ENCODE measurements around the gene SLC11A1.

DNA sequence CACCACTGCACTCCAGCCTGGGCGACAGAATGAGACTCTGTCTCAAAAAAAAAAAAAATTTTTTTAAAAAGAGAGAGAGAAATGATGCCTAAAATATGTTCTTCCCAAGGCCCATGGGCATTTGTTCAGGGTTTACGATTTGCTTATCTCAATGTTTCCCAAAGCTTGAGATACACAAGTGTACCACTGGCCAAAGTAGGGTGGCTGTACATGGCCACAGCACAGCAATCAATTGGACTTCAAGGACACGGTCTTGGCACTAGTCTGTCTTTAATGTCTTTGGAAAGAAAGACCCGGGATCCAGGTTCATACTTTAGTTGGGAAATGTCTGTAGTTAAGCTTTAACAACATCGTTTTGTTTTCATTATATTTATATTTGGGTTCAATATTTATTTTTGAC lies 34.9 kb upstream of the SLC11A1 start:
- TF ChIP-seq, protein P1, sequence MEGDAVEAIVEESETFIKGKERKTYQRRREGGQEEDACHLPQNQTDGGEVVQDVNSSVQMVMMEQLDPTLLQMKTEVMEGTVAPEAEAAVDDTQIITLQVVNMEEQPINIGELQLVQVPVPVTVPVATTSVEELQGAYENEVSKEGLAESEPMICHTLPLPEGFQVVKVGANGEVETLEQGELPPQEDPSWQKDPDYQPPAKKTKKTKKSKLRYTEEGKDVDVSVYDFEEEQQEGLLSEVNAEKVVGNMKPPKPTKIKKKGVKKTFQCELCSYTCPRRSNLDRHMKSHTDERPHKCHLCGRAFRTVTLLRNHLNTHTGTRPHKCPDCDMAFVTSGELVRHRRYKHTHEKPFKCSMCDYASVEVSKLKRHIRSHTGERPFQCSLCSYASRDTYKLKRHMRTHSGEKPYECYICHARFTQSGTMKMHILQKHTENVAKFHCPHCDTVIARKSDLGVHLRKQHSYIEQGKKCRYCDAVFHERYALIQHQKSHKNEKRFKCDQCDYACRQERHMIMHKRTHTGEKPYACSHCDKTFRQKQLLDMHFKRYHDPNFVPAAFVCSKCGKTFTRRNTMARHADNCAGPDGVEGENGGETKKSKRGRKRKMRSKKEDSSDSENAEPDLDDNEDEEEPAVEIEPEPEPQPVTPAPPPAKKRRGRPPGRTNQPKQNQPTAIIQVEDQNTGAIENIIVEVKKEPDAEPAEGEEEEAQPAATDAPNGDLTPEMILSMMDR (optimal IDR thresholded peaks at IDR 0.05 in 1 of 3, IDR thresholded peaks at IDR 0.05 in 1 of 3, conservative IDR thresholded peaks at IDR 0.05 in 1 of 3; ENCODE audit: extremely low read depth in 1 of 3, insufficient read depth in 2 of 3, low read length in 3 of 3): no peak
- no peak for TF ChIP-seq EZH2 (IDR thresholded peaks at IDR 0.05; ENCODE audit: low read length)

Measured in keratinocyte (primary cell).